Gastrocnemius medialis (tissue), 4 donors: ENCODE results near the gene THBD.

ENCODE experiments used
- CTCF ChIP-seq, 5 experiments: fragments of 450-650 bp in 3 of 5; fragments of 200-600 bp in 2 of 5; sonication (generic) in 2 of 5; IDR thresholded peaks in 4 of 5; conservative IDR thresholded peaks in 1 of 5; 1 replicate in 4 of 5; 2 replicates in 1 of 5; pipeline ENCODE4 v1.5.1; 2016 to 2019; ENCODE audit warnings: antibody characterized with exemption in 5 of 5, mild to moderate bottlenecking in 3 of 5, moderate library complexity in 3 of 5
- POLR2A ChIP-seq, 2 donors: fragments of 450-650 bp; IDR thresholded peaks; one replicate each; pipeline ENCODE4 v1.6.1; 2017; ENCODE audit warnings: antibody characterized with exemption in 2 of 2, mild to moderate bottlenecking in 2 of 2, moderate library complexity in 2 of 2

- TF ChIP-seq CTCF (IDR thresholded peaks at IDR 0.05 in 4 of 5, conservative IDR thresholded peaks at IDR 0.05 in 1 of 5) (no peak), POLR2A (IDR thresholded peaks at IDR 0.05) (no peak)
Observed at GRCh38 chr20:23023621-23024177, 25.8 kb downstream of the THBD start.
